Ovary (tissue), 9 donors: ENCODE measurements around the gene FCRL4. TPM values are rescaled to one million over a fixed set of nuclear protein-coding genes. Genes with fewer than 3 reads are reported as not detected.

Experiments used
- DNase-seq, 5 donors: peaks; one replicate each; pipeline ENCODE4 v3.0.0-alpha.2; 2019 to 2020
- H3K27ac ChIP-seq, 2 donors: fragments of 200-600 bp; one replicate each; pipeline versions ENCODE4 v1.5.1 to v1.8.0; 2019 to 2022
- H3K27me3 ChIP-seq: fragments of 200-600 bp; one replicate; pipeline ENCODE4 v1.8.0; 2022
- H3K36me3 ChIP-seq: fragments of 200-600 bp; sonication (generic); one replicate; pipeline ENCODE4 v1.5.1; 2019
- H3K4me1 ChIP-seq: one replicate; pipeline ENCODE4 v1.8.1; 2013; ENCODE audit warnings: mild to moderate bottlenecking, moderate library complexity; ENCODE audit not compliant: insufficient read depth
- H3K4me3 ChIP-seq: fragments of 200-600 bp; sonication (generic); one replicate; pipeline ENCODE4 v1.5.1; 2017
- H3K9me3 ChIP-seq, 2 donors: fragments of 200-600 bp in 1 of 2; sonication (generic) in 1 of 2; one replicate each; pipeline versions ENCODE4 v1.5.1 to v1.8.1; 2013 to 2019; ENCODE audit warnings: mild to moderate bottlenecking in 1 of 2, moderate library complexity in 1 of 2
- EP300 ChIP-seq: sonication (generic); formaldehyde crosslinking; IDR thresholded peaks from one replicate; pipeline ENCODE4 v1.6.1; 2017; ENCODE audit warnings: antibody characterized with exemption
- POLR2A ChIP-seq: fragments of 450-650 bp; IDR thresholded peaks from one replicate; pipeline ENCODE4 v1.6.1; 2017; ENCODE audit warnings: antibody characterized with exemption, mild to moderate bottlenecking, moderate library complexity
- WGBS, 3 donors: extraction: QIAGEN DNeasy Blood & Tissue Kit in 1 of 3; methylation state at CpG; one replicate each; pipeline versions ENCODE4 v1.1.5 to v1.1.7; 2013 to 2017; 5-methylcytosine and 5-hydroxymethylcytosine counted together
- intact Hi-C, 4 donors: fragments of 100-400 bp; cut with DNase I; formaldehyde crosslinking; loops; one replicate each; pipeline versions ENCODE4 v1.11.0 to v1.15.1; 2022 to 2023
- polyA plus RNA-seq, 2 donors: library from polyadenylated mRNA; stranded (reverse); fragments of 200-250 nt in 1 of 2; fragments of 350-450 nt in 1 of 2; fragmentation: Illumina TruSeq in 1 of 2; extraction: RNeasy Lipid Tissue Mini Kit (QIAGEN cat#74804) in 1 of 2; gene quantifications; one replicate each; pipeline ENCODE4 v1.2.3, GENCODE V29; 2013 to 2014
- total RNA-seq, 7 donors: library from RNA; depleted of rRNA in 2 of 7; stranded (reverse); fragments of >200 nt in 2 of 7; fragmentation: NEBNext Ultra II Directional in 3 of 7; extraction: Animal tissue kit (Norgen Biotek cat#: 25700) in 3 of 7; gene quantifications; one replicate each; pipeline versions ENCODE4 v1.1.0 to v1.2.4, GENCODE V29; 2016 to 2023
- TF ChIP-seq, protein P1 (sequence below), 3 donors: fragments of 450-650 bp in 2 of 3; fragments of 200-600 bp in 1 of 3; IDR thresholded peaks; one replicate each; pipeline versions ENCODE4 v1.5.1 to v1.8.0; 2016 to 2022; ENCODE audit warnings: antibody characterized with exemption in 3 of 3, mild to moderate bottlenecking in 1 of 3
- donor health status: DM: no; HTN: no; CAD: no; lungs with moderate emphysema.
- donor health status: DM: no; HTN: no; CAD: no.
- donor health status: Bipolar disorder and iron deficiency.
- donor health status: DM: yes; HTN: yes; CAD: no.
- donor health status: DM: no; HTN: no; CAD: no.
- donor health status: DM: yes; HTN: yes; CAD: no.

Gene FCRL4
- total and polyA plus RNA-seq, 9 donors, result not detected

DNA sequence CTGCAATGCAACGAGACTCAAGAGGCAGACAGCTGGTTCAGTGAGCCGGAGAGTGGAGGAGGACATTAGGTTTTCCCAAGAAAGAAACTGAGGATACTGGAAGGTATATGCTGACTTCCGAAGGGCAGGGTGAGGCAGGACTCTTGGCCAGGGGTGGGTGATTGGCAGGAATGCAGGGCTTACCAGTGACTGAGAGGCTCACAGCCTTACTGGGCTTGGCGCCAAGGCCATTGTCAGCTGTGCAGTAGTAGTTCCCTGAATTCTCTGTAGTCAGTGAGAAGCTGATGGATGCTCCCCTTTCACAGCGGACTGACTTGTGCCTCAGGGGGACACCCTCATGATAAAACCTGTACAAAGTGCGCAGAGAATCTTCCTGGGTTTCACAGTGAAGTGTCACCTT lies 55.2 kb downstream of the FCRL4 start:
- no peaks in the 10 kb centered on the region for H3K9me3 ChIP-seq
- H3K4me3 ChIP-seq, result no peak overlapping the region
- no peaks in the 10 kb centered on the region for H3K4me1 ChIP-seq
- DNase-seq, result no peak
- 72 to 74% (median 72%) methylated on average over 6 of the region's 6 CpGs for WGBS, 3 donors
- no peaks in the 10 kb centered on the region for H3K27me3 ChIP-seq
- TF ChIP-seq, protein P1, sequence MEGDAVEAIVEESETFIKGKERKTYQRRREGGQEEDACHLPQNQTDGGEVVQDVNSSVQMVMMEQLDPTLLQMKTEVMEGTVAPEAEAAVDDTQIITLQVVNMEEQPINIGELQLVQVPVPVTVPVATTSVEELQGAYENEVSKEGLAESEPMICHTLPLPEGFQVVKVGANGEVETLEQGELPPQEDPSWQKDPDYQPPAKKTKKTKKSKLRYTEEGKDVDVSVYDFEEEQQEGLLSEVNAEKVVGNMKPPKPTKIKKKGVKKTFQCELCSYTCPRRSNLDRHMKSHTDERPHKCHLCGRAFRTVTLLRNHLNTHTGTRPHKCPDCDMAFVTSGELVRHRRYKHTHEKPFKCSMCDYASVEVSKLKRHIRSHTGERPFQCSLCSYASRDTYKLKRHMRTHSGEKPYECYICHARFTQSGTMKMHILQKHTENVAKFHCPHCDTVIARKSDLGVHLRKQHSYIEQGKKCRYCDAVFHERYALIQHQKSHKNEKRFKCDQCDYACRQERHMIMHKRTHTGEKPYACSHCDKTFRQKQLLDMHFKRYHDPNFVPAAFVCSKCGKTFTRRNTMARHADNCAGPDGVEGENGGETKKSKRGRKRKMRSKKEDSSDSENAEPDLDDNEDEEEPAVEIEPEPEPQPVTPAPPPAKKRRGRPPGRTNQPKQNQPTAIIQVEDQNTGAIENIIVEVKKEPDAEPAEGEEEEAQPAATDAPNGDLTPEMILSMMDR (IDR thresholded peaks at IDR 0.05), result no peak
- TF ChIP-seq EP300 (no peak), POLR2A (no peak)
- H3K27ac ChIP-seq, result no peak overlapping the region
- intact Hi-C loops, result no loop called here
- no peaks in the 10 kb centered on the region for H3K36me3 ChIP-seq

DNA sequence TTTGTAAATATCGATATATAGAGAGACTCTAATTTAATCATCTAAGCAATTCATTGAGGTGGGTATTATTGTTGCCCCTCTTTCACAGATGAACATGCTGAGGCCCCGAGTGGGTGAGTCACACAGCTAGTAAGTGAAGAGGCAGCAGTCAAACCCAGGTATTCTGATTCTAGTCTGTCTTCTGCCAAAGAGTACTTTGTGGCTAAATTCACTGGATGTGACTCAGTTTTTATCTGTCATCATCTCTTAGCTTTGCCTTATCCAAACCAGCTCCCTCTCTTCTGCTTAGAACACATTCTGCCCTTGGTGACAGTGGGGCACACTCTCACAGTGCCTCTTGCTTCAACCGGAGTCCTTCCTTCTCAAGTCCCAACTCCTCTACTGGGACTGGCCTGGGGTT lies 57.0 kb downstream of the FCRL4 start:
- Histone ChIP-seq H3K4me3 (no peak overlapping the region), H3K36me3 (no peaks in the 10 kb centered on the region), H3K4me1 (no peaks in the 10 kb centered on the region), H3K27me3 (no peaks in the 10 kb centered on the region), H3K27ac (no peak overlapping the region), H3K9me3 (no peaks in the 10 kb centered on the region)
- intact Hi-C loops, result no loop called here
- TF ChIP-seq EP300, result no peak
- no peak for TF ChIP-seq POLR2A
- TF ChIP-seq, protein P1 (IDR thresholded peaks at IDR 0.05), result no peak
- 78 to 84% (median 80%) methylated on average over 3 of the region's 3 CpGs for WGBS, 3 donors
- no peak for DNase-seq

DNA sequence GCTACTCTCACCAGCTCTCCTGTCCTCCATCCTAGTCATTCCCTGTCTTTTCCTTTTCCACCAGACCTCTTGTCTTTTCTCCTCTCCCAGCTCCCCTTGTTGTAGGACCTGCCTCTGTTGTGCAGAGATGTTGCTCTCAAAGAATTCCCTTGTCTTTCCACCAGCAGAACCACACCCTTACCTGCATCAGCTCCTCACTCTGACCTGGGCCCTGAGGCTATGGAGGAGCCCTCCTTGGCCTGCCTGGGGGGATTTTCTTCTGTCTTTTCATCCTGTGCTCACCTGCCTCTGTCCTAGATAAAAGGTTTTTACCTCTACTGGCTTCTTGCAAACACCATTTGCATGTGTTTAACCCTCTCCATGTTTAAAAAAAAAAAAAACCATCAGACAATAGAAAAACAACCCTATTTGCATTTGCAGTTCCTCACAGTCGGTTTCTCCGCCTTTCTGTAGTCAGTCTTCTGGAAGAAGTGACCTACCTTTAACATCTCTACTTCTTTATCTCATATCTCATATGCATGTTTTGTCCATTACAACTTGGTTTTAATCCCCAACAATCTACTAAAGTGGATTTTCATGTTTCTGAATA lies 57.6 kb downstream of the FCRL4 start:
- Histone ChIP-seq H3K9me3 (no peaks in the 10 kb centered on the region), H3K4me1 (no peaks in the 10 kb centered on the region), H3K4me3 (no peak overlapping the region), H3K36me3 (no peaks in the 10 kb centered on the region), H3K27me3 (no peaks in the 10 kb centered on the region), H3K27ac (no peak overlapping the region)
- intact Hi-C loops, result no loop called here
- TF ChIP-seq POLR2A (no peak), EP300 (no peak)
- TF ChIP-seq, protein P1 (IDR thresholded peaks at IDR 0.05), result no peak
- WGBS, 3 donors, result 12 to 55% (median 17%) methylated on average over 2 of the region's 2 CpGs
- DNase-seq, result no peak

DNA sequence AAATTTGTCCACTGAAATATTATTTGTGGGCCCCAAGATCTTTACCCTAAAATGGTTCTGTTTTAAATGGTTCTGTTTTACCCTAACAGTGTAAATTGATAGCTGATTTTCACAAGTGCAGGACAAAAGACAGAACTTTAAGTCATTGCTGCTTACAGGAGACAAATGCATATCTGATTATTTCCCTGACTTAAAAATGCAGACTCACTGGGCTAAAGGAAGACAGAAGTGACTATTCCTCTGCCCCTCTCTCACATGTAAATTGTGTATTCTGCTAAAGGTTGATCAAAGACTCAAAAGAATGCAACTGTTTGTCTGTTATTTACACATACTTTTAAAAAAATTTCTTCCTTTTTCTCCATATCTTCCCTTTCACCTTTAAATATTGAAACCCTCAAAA lies 58.3 kb downstream of the FCRL4 start:
- Histone ChIP-seq H3K4me1 (no peaks in the 10 kb centered on the region), H3K27me3 (no peaks in the 10 kb centered on the region), H3K36me3 (no peaks in the 10 kb centered on the region), H3K9me3 (no peaks in the 10 kb centered on the region), H3K27ac (no peak overlapping the region), H3K4me3 (no peak overlapping the region)
- TF ChIP-seq POLR2A (no peak), EP300 (no peak)
- TF ChIP-seq, protein P1 (IDR thresholded peaks at IDR 0.05), result no peak
- no peak for DNase-seq
- intact Hi-C loops, result no loop called here
